PC-3 (cell line): ENCODE measurements around the gene HSD3B2. TPM values are rescaled to one million over a fixed set of nuclear protein-coding genes. Genes with fewer than 3 reads are reported as not detected.

Source experiments
- ATAC-seq: fragments of 200-7000 bp; cut with Tn5 transposase; 2 replicates; pipeline ENCODE4 v1.9.1; 2020; ENCODE audit warnings: mild to moderate bottlenecking, moderate library complexity
- BruUV-seq: library from RNA; stranded (reverse); fragments of 400-500 nt; replicated peaks from 2 replicates; lab custom pipeline; 2021; lab: Mats Ljungman, UMichigan
- CTCF ChIA-PET: fragments of 300-600 bp; sonication (Branson Sonifier 250); formaldehyde crosslinking; loops from one replicate; lab custom pipeline; 2022; ENCODE audit warnings: antibody characterized with exemption; lab: Charles Lee
- POLR2A ChIA-PET: fragments of 300-600 bp; sonication (Branson Sonifier 250); formaldehyde crosslinking; loops from one replicate; lab custom pipeline; 2022; ENCODE audit warnings: antibody characterized with exemption; ENCODE audit not compliant: unreplicated experiment; lab: Charles Lee
- DNase-seq: peaks from one replicate; pipeline ENCODE4 v3.0.0-alpha.2; 2015
- H2AFZ ChIP-seq: fragments of 300-600 bp; sonication (generic); 2 replicates; pipeline ENCODE4 v1.6.0; 2016; ENCODE audit warnings: antibody characterized with exemption, low read length
- H3F3A ChIP-seq: fragments of 300-600 bp; sonication (generic); one replicate; pipeline ENCODE4 v1.6.0; 2017; ENCODE audit warnings: antibody characterized with exemption, low read length, control low read depth, mild to moderate bottlenecking; ENCODE audit not compliant: unreplicated experiment
- H3K27ac ChIP-seq: fragments of 300-600 bp; sonication (generic); 2 replicates; pipeline ENCODE4 v1.5.1; 2016; ENCODE audit warnings: mild to moderate bottlenecking, low read length
- H3K27me3 ChIP-seq: fragments of 300-600 bp; sonication (generic); 2 replicates; pipeline ENCODE4 v1.6.1; 2016; ENCODE audit warnings: low read length, mixed read lengths
- H3K36me3 ChIP-seq: fragments of 300-600 bp; sonication (generic); 2 replicates; pipeline ENCODE4 v1.6.1; 2016; ENCODE audit warnings: low read depth, mixed run types, low read length, mixed read lengths
- H3K4me1 ChIP-seq: fragments of 300-600 bp; sonication (generic); 2 replicates; pipeline ENCODE4 v1.5.1; 2016; ENCODE audit warnings: low read length; ENCODE audit not compliant: insufficient read depth
- H3K4me2 ChIP-seq: fragments of 300-600 bp; sonication (generic); 2 replicates; pipeline ENCODE4 v1.6.0; 2016; ENCODE audit warnings: low read length
- H3K4me3 ChIP-seq: fragments of 300-600 bp; sonication (generic); 2 replicates; pipeline ENCODE4 v1.5.1; 2016; ENCODE audit warnings: mild to moderate bottlenecking, low read length, mixed read lengths
- H3K79me2 ChIP-seq: fragments of 300-600 bp; sonication (generic); 2 replicates; pipeline ENCODE4 v1.6.1; 2017; ENCODE audit warnings: low read length, mixed read lengths
- H3K9ac ChIP-seq: fragments of 300-600 bp; sonication (generic); 2 replicates; pipeline ENCODE4 v1.6.0; 2016; ENCODE audit warnings: mild to moderate bottlenecking, low read length
- H3K9me2 ChIP-seq: fragments of 300-600 bp; sonication (generic); replicated peaks from 2 replicates; pipeline ENCODE4 v1.6.1; 2016; ENCODE audit warnings: mixed run types, low read length, mixed read lengths
- H3K9me3 ChIP-seq: fragments of 300-600 bp; sonication (generic); 2 replicates; pipeline ENCODE4 v1.6.1; 2016; ENCODE audit warnings: low read length, mixed read lengths
- H4K20me1 ChIP-seq: fragments of 300-600 bp; sonication (generic); 2 replicates; pipeline ENCODE4 v1.6.1; 2016; ENCODE audit warnings: low read length, mixed read lengths
- CTCF ChIP-seq: fragments of 300-600 bp; sonication (generic); conservative IDR thresholded peaks from 2 replicates; pipeline ENCODE4 v1.5.1; 2017; ENCODE audit warnings: antibody characterized with exemption, low read depth, mild to moderate bottlenecking, low read length
- EZH2 ChIP-seq: fragments of 300-600 bp; sonication (generic); IDR thresholded peaks from one replicate; pipeline ENCODE4 v1.6.1; 2017; ENCODE audit warnings: antibody characterized with exemption, mild to moderate bottlenecking, low read length; ENCODE audit not compliant: unreplicated experiment
- EZH2phosphoT487 ChIP-seq: fragments of 300-600 bp; sonication (generic); IDR thresholded peaks from 2 replicates; pipeline ENCODE4 v1.6.1; 2018; ENCODE audit warnings: mild to moderate bottlenecking, antibody characterized with exemption, low read length, borderline replicate concordance
- intact Hi-C: fragments of 100-400 bp; cut with micrococcal nuclease; formaldehyde crosslinking; loops from 2 replicates; pipeline ENCODE4 v1.9.0; 2023
- total RNA-seq: library from RNA; depleted of rRNA; stranded (reverse); fragments of >200 nt; gene quantifications from 2 replicates; pipeline ENCODE4 v1.2.3, GENCODE V29; 2014

Gene HSD3B2
- total RNA-seq, 1 experiment from 2014 or later: not detected

GRCh38 chr1:119446321-119446720 is 31.4 kb downstream of the HSD3B2 start:
- DNase-seq: no peak
- intact Hi-C loops: no loop called here
- no peak overlapping the region for H2AFZ ChIP-seq
- ChIA-PET POLR2A (no interaction called here), CTCF (no interaction called here)
- no peaks in the 10 kb centered on the region for H3K9me3 ChIP-seq
- H3K79me2 ChIP-seq: no peaks in the 10 kb centered on the region
- no peak overlapping the region for H3K4me2 ChIP-seq
- H3K36me3 ChIP-seq: no peaks in the 10 kb centered on the region
- H3K27ac ChIP-seq: no peak overlapping the region
- H3F3A ChIP-seq: no peaks in the 10 kb centered on the region
- no peaks in the 10 kb centered on the region for H3K9me2 ChIP-seq
- no peaks in the 10 kb centered on the region for H3K4me1 ChIP-seq
- H3K27me3 ChIP-seq: peaks cover 19% of the 10 kb centered on the region
- BruUV-seq: no TSS peak
- TF ChIP-seq CTCF: no peak
- no peak overlapping the region for H3K9ac ChIP-seq
- H3K4me3 ChIP-seq: no peak overlapping the region
- H4K20me1 ChIP-seq: no peaks in the 10 kb centered on the region
- ATAC-seq: no peak

GRCh38 chr1:119447344-119448126 is 32.6 kb downstream of the HSD3B2 start:
- H3K27me3 ChIP-seq: peaks cover 12% of the 10 kb centered on the region
- H3F3A ChIP-seq: no peaks in the 10 kb centered on the region
- no peak for TF ChIP-seq CTCF
- no peak for TF ChIP-seq EZH2
- TF ChIP-seq EZH2phosphoT487: no peak
- intact Hi-C loops: no loop called here
- BruUV-seq: no TSS peak
- ATAC-seq (no peak), DNase-seq (no peak)
- no peak overlapping the region for H3K27ac ChIP-seq
- no peaks in the 10 kb centered on the region for H3K9me3 ChIP-seq
- CTCF ChIA-PET: no interaction called here
- peaks cover 6% of the 10 kb centered on the region for H3K4me1 ChIP-seq
- no peak overlapping the region for H3K9ac ChIP-seq
- POLR2A ChIA-PET: no interaction called here
- no peaks in the 10 kb centered on the region for H3K36me3 ChIP-seq
- H2AFZ ChIP-seq: no peak overlapping the region
- H3K4me3 ChIP-seq: no peak overlapping the region
- no peaks in the 10 kb centered on the region for H4K20me1 ChIP-seq
- H3K79me2 ChIP-seq: no peaks in the 10 kb centered on the region
- no peak overlapping the region for H3K4me2 ChIP-seq
- H3K9me2 ChIP-seq: no peaks in the 10 kb centered on the region

- ChIA-PET POLR2A (no interaction called here), CTCF (no interaction called here)
- TF ChIP-seq EZH2: no peak
- peak; percentile 64 for TF ChIP-seq CTCF
- TF ChIP-seq EZH2phosphoT487: no peak
- peaks cover 6% of the 10 kb centered on the region for H3K27me3 ChIP-seq
- H4K20me1 ChIP-seq: no peaks in the 10 kb centered on the region
- no peaks in the 10 kb centered on the region for H3K36me3 ChIP-seq
- intact Hi-C loops: no loop called here
- no peak overlapping the region for H3K9ac ChIP-seq
- no TSS peak for BruUV-seq
- ATAC-seq (no peak), DNase-seq (peak; percentile 41)
- peaks cover 12% of the 10 kb centered on the region for H3K4me1 ChIP-seq
- no peak overlapping the region for H2AFZ ChIP-seq
- no peaks in the 10 kb centered on the region for H3F3A ChIP-seq
- H3K4me3 ChIP-seq: no peak overlapping the region
- no peak overlapping the region for H3K4me2 ChIP-seq
- no peak overlapping the region for H3K27ac ChIP-seq
- no peaks in the 10 kb centered on the region for H3K9me3 ChIP-seq
- H3K79me2 ChIP-seq: no peaks in the 10 kb centered on the region
- H3K9me2 ChIP-seq: no peaks in the 10 kb centered on the region
Measured at GRCh38 chr1:119448127-119448511, 33.2 kb downstream of the HSD3B2 start.
